T-cell (primary cell): Measurements from ENCODE around the gene SEPHS1. TPM values are rescaled to one million over a fixed set of nuclear protein-coding genes. Genes with fewer than 3 reads are reported as not detected.

ENCODE experiments used
- ATAC-seq, 4 experiments: fragments of 200-7000 bp in 3 of 4; fragments of 150-1000 bp in 1 of 4; cut with Tn5 transposase; replicated peaks in 1 of 4; 1 replicate in 3 of 4; 2 replicates in 1 of 4; pipeline ENCODE4 v1.10.0; 2021; ENCODE audit warnings: moderate library complexity in 3 of 4, mild to moderate bottlenecking in 2 of 4, moderate number of reproducible peaks in 1 of 4
- CTCF ChIA-PET, 2 donors: fragments of 300-600 bp; sonication (Branson Sonifier 250); formaldehyde crosslinking; loops; one replicate each; lab custom pipeline; 2022; ENCODE audit warnings: antibody characterized with exemption in 2 of 2; lab: Charles Lee
- POLR2A ChIA-PET, 2 donors: fragments of 300-600 bp; sonication (Branson Sonifier 250); formaldehyde crosslinking; loops; one replicate each; lab custom pipeline; 2022; ENCODE audit warnings: antibody characterized with exemption in 2 of 2; lab: Charles Lee
- DNase-seq, 35 experiments: peaks; one replicate each; pipeline versions ENCODE4 v3.0.0 to v3.0.0-alpha.2; 2013 to 2023
- H3K27ac ChIP-seq: one replicate; pipeline ENCODE4 v1.5.1; 2013; ENCODE audit warnings: low read length
- H3K27me3 ChIP-seq, 2 experiments: replicated peaks in 1 of 2; 1 replicate in 1 of 2; 2 replicates in 1 of 2; pipeline versions ENCODE4 v1.6.1 to v1.7.0; 2013; ENCODE audit warnings: low read length in 1 of 2, mixed read lengths in 1 of 2; ENCODE audit not compliant: control insufficient read depth in 2 of 2, insufficient read depth in 2 of 2; ENCODE audit errors: extremely low read depth in 1 of 2
- H3K36me3 ChIP-seq, 2 donors: 1 replicate in 1 of 2; 2 replicates in 1 of 2; pipeline versions ENCODE4 v1.6.1 to v1.7.0; 2013; ENCODE audit warnings: low read length in 1 of 2; ENCODE audit not compliant: control insufficient read depth in 2 of 2, insufficient read depth in 1 of 2; ENCODE audit errors: extremely low read depth in 1 of 2
- H3K4me1 ChIP-seq, 2 experiments: 1 replicate in 1 of 2; 2 replicates in 1 of 2; pipeline versions ENCODE4 v1.6.1 to v1.7.0; 2013; ENCODE audit warnings: low read length in 2 of 2, mixed read lengths in 1 of 2; ENCODE audit not compliant: insufficient read depth in 2 of 2, control insufficient read depth in 1 of 2; ENCODE audit errors: extremely low read depth in 1 of 2
- H3K4me3 ChIP-seq, 2 donors: 1 replicate in 1 of 2; 2 replicates in 1 of 2; pipeline versions ENCODE4 v1.5.1 to v1.7.0; 2013; ENCODE audit warnings: mild to moderate bottlenecking in 2 of 2, low read length in 1 of 2, moderate library complexity in 1 of 2; ENCODE audit not compliant: control insufficient read depth in 1 of 2; ENCODE audit errors: extremely low read depth in 1 of 2
- H3K9me3 ChIP-seq: 2 replicates; pipeline ENCODE4 v1.7.0; 2013
- H3K27ac Mint-ChIP-seq, 2 donors: one replicate each; pipeline ENCODE4 v1.8.0; 2020 to 2021; ENCODE audit warnings: mild to moderate bottlenecking in 2 of 2, mixed read lengths in 2 of 2
- H3K27me3 Mint-ChIP-seq, 2 donors: one replicate each; pipeline ENCODE4 v1.8.0; 2021 to 2022; ENCODE audit warnings: mixed read lengths in 2 of 2
- H3K36me3 Mint-ChIP-seq: one replicate; pipeline ENCODE4 v1.8.0; 2021; ENCODE audit warnings: mixed read lengths
- H3K4me1 Mint-ChIP-seq, 3 donors: one replicate each; pipeline ENCODE4 v1.8.0; 2020 to 2022; ENCODE audit warnings: mixed read lengths in 3 of 3, mild to moderate bottlenecking in 1 of 3
- H3K4me3 Mint-ChIP-seq, 3 donors: one replicate each; pipeline ENCODE4 v1.8.0; 2020 to 2022; ENCODE audit warnings: mild to moderate bottlenecking in 3 of 3, mixed read lengths in 3 of 3, moderate library complexity in 3 of 3
- H3K9me3 Mint-ChIP-seq, 3 donors: one replicate each; pipeline ENCODE4 v1.8.0; 2020 to 2022; ENCODE audit warnings: mixed read lengths in 3 of 3
- WGBS: methylation state at CpG from one replicate; pipeline ENCODE4 v1.1.5; 2013; ENCODE audit warnings: missing lambda C conversion rate; ENCODE audit not compliant: insufficient coverage; 5-methylcytosine and 5-hydroxymethylcytosine counted together
- total RNA-seq, 35 experiments: library from RNA in 6 of 35; stranded (reverse) in 6 of 35; fragments of 120-200 nt in 1 of 35; gene quantifications; one replicate each; pipeline versions ENCODE4 v1.2.1 to v1.2.4 and lab custom pipeline; 2013 to 2026

The SEPHS1 gene
- total RNA-seq, 5 donors from 2014 or later (not counting 1 experiment from before 2014, with no cell fraction given) = 24.0 to 34.6 (median 29.2) TPM

GRCh38 chr10:13390604-13391522 is 42.8 kb upstream of the SEPHS1 start:
- ChIA-PET CTCF (no interaction called here), POLR2A (no interaction called here)
- peaks cover 15 to 19% of the 10 kb centered on the region in 2 donors for H3K27me3 Mint-ChIP-seq
- no peaks in the 10 kb centered on the region for H3K36me3 ChIP-seq
- H3K4me3 Mint-ChIP-seq = no peak overlapping the region
- 60% methylated on average over 6 of the region's 20 CpGs for WGBS
- no peak overlapping the region for H3K27ac ChIP-seq
- H3K27me3 ChIP-seq = peaks cover 0 to 24% of the 10 kb centered on the region in 2 experiments
- H3K9me3 ChIP-seq = no peaks in the 10 kb centered on the region
- H3K4me1 ChIP-seq = no peaks in the 10 kb centered on the region
- H3K4me1 Mint-ChIP-seq = no peaks in the 10 kb centered on the region
- H3K4me3 ChIP-seq = no peak overlapping the region
- DNase-seq (no peak), ATAC-seq (no peak)
- H3K36me3 Mint-ChIP-seq = no peaks in the 10 kb centered on the region
- H3K9me3 Mint-ChIP-seq = no peaks in the 10 kb centered on the region
- no peak overlapping the region for H3K27ac Mint-ChIP-seq

- DNase-seq (no peak), ATAC-seq (no peak)
- H3K36me3 ChIP-seq = no peaks in the 10 kb centered on the region
- peaks cover 0 to 29% of the 10 kb centered on the region in 2 experiments for H3K27me3 ChIP-seq
- no peaks in the 10 kb centered on the region for H3K9me3 Mint-ChIP-seq
- H3K4me1 ChIP-seq = no peaks in the 10 kb centered on the region
- H3K4me3 ChIP-seq = no peak overlapping the region
- no peaks in the 10 kb centered on the region for H3K9me3 ChIP-seq
- POLR2A ChIA-PET = no interaction called here
- H3K4me1 Mint-ChIP-seq = no peaks in the 10 kb centered on the region
- H3K4me3 Mint-ChIP-seq = no peak overlapping the region
- no peaks in the 10 kb centered on the region for H3K36me3 Mint-ChIP-seq
- no peak overlapping the region for H3K27ac ChIP-seq
- peaks cover 24 to 28% of the 10 kb centered on the region in 2 donors for H3K27me3 Mint-ChIP-seq
- CTCF ChIA-PET = interaction anchor here in 1 of 2 donors (1.6 kb wide), 1 partner anchor 16 kb away, joined by 3 read pairs; no protein-coding TSS in a partner anchor
- no CpG with 5 or more reads among the region's 3 CpGs for WGBS
- no peak overlapping the region for H3K27ac Mint-ChIP-seq
Observed at GRCh38 chr10:13388478-13389230, 40.6 kb upstream of the SEPHS1 start.

- Histone ChIP-seq H3K27ac (no peak overlapping the region), H3K27me3 (peaks cover 4 to 43% of the 10 kb centered on the region in 2 experiments), H3K36me3 (no peaks in the 10 kb centered on the region), H3K9me3 (no peaks in the 10 kb centered on the region), H3K4me1 (peaks cover 0 to 11% of the 10 kb centered on the region in 2 experiments), H3K4me3 (no peak overlapping the region)
- H3K36me3 Mint-ChIP-seq = no peaks in the 10 kb centered on the region
- no peaks in the 10 kb centered on the region for H3K9me3 Mint-ChIP-seq
- H3K4me3 Mint-ChIP-seq = no peak overlapping the region
- ATAC-seq (no peak), DNase-seq (no peak)
- H3K4me1 Mint-ChIP-seq = peaks cover 11% of the 10 kb centered on the region in 3 donors
- no peak overlapping the region for H3K27ac Mint-ChIP-seq
- POLR2A ChIA-PET = no interaction called here
- peaks cover 30 to 42% of the 10 kb centered on the region in 2 donors for H3K27me3 Mint-ChIP-seq
- 100% methylated on average over 1 of the region's 7 CpGs for WGBS
- CTCF ChIA-PET = no interaction called here
Observed at GRCh38 chr10:13386021-13386420, 37.9 kb upstream of the SEPHS1 start.

- POLR2A ChIA-PET = interaction anchor here in 1 of 2 donors (0.7 kb wide), 1 partner anchor 415 kb away, joined by 13 read pairs; no protein-coding TSS in a partner anchor
- ATAC-seq = no peak
- Histone ChIP-seq H3K9me3 (no peaks in the 10 kb centered on the region), H3K4me3 (peak overlapping the region in 1 of 2 donors; percentile 3), H3K27me3 (peaks cover 4 to 49% of the 10 kb centered on the region in 2 experiments), H3K4me1 (peaks cover 0 to 11% of the 10 kb centered on the region in 2 experiments), H3K36me3 (no peaks in the 10 kb centered on the region), H3K27ac (no peak overlapping the region)
- DNase-seq = no peak
- Mint-ChIP-seq H3K9me3 (no peaks in the 10 kb centered on the region), H3K27ac (peak overlapping the region in 1 of 2 donors; percentile 23), H3K4me1 (peaks cover 11% of the 10 kb centered on the region in 3 donors), H3K4me3 (peak overlapping the region; percentile 22 to 64 (median 43)), H3K36me3 (no peaks in the 10 kb centered on the region), H3K27me3 (peaks cover 49 to 59% of the 10 kb centered on the region in 2 donors)
- CTCF ChIA-PET = interaction anchor here (0.6 to 1.0 kb wide), 3 partner anchors 11 to 13 kb away, joined by 4 to 7 read pairs (median 5); no protein-coding TSS in a partner anchor
- WGBS = 29% methylated on average over 14 of the region's 18 CpGs
Observed at GRCh38 chr10:13383399-13383761, 35.3 kb upstream of the SEPHS1 start.

- H3K4me3 ChIP-seq = peak overlapping the region in 1 of 2 donors; percentile 3
- DNase-seq = no peak
- no peak overlapping the region for H3K27ac ChIP-seq
- no peaks in the 10 kb centered on the region for H3K9me3 ChIP-seq
- WGBS = 4% methylated on average over 13 of the region's 23 CpGs
- POLR2A ChIA-PET = no interaction called here
- H3K4me1 ChIP-seq = peaks cover 0 to 11% of the 10 kb centered on the region in 2 experiments
- CTCF ChIA-PET = interaction anchor here (0.6 to 1.0 kb wide), 3 partner anchors 10 to 12 kb away, joined by 4 to 7 read pairs (median 5); no protein-coding TSS in a partner anchor
- Mint-ChIP-seq H3K27me3 (peaks cover 50 to 61% of the 10 kb centered on the region in 2 donors), H3K4me1 (peaks cover 11% of the 10 kb centered on the region in 3 donors), H3K36me3 (no peaks in the 10 kb centered on the region), H3K27ac (peak overlapping the region in 1 of 2 donors; percentile 23), H3K4me3 (peak overlapping the region; percentile 43 to 64 (median 59)), H3K9me3 (no peaks in the 10 kb centered on the region)
- H3K27me3 ChIP-seq = peaks cover 4 to 49% of the 10 kb centered on the region in 2 experiments
- ATAC-seq = peak in 1 of 4 experiments; percentile 31
- H3K36me3 ChIP-seq = no peaks in the 10 kb centered on the region
Observed at GRCh38 chr10:13382703-13383398, 34.8 kb upstream of the SEPHS1 start.
